Measurements from ENCODE around the gene USP13.
"Not testable (repeated sequence)": the region's sequence is repeated elsewhere in the genome, so short reads cannot be mapped to it uniquely, and the experiment has no call there.

The USP13 gene

DNA sequence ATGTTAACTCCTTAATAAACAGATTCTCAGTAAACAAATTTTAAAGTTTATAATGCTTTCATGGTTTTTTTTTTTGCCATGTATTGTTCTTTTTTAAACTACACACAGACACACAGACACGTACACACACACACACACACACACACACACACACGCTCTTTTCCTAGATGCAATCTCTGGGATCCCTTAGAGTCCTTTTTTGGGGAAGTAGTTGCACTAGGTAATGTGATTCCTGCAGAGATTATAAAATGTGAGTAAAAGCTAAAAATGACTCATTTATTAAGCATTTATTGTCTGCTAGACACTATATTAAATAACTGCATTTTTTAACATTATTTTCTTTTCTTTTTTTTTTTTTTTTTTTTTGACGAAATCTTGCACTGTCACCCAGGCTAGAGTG is 28.4 kb upstream of the USP13 start:
- Histone ChIP-seq H3K27ac (ENCODE audit: low read length) (no peak overlapping the region), H3K9me3 (ENCODE audit: insufficient read depth, low read depth, low read length) (no peaks in the 10 kb centered on the region; the same call in 1 of the 2 replicates), H3K36me3 (ENCODE audit: insufficient read depth, low read depth, low read length) (peaks cover 44% of the 10 kb centered on the region), H3K4me1 (ENCODE audit: insufficient read depth, low read length) (no peaks in the 10 kb centered on the region), H3K9ac (ENCODE audit: low read depth, low read length) (no peak overlapping the region), H3K27me3 (ENCODE audit: insufficient read depth, low read length) (no peaks in the 10 kb centered on the region), H3K4me3 (ENCODE audit: low read length) (no peak overlapping the region)

GRCh38 chr3:179630753-179631451 is 21.9 kb upstream of the USP13 start:
- Histone ChIP-seq H3K4me1 (ENCODE audit: insufficient read depth, low read length) (no peaks in the 10 kb centered on the region; the same call in 1 of the 2 replicates), H3K36me3 (ENCODE audit: insufficient read depth, low read depth, low read length) (no peaks in the 10 kb centered on the region), H3K4me3 (ENCODE audit: low read length) (no peak overlapping the region), H3K9ac (ENCODE audit: low read depth, low read length) (no peak overlapping the region), H3K27me3 (ENCODE audit: insufficient read depth, low read length) (no peaks in the 10 kb centered on the region), H3K27ac (ENCODE audit: low read length) (no peak overlapping the region), H3K9me3 (ENCODE audit: insufficient read depth, low read depth, low read length) (no peaks in the 10 kb centered on the region)

- Histone ChIP-seq H3K4me3 (ENCODE audit: low read length) (no peak overlapping the region), H3K27ac (ENCODE audit: low read length) (no peak overlapping the region), H3K9ac (ENCODE audit: low read depth, low read length) (no peak overlapping the region), H3K4me1 (ENCODE audit: insufficient read depth, low read length) (peaks cover 3% of the 10 kb centered on the region; the same call in 1 of the 2 replicates), H3K9me3 (ENCODE audit: insufficient read depth, low read depth, low read length) (no peaks in the 10 kb centered on the region), H3K36me3 (ENCODE audit: insufficient read depth, low read depth, low read length) (no peaks in the 10 kb centered on the region), H3K27me3 (ENCODE audit: insufficient read depth, low read length) (no peaks in the 10 kb centered on the region)
These were observed 12.4 kb upstream of the USP13 start for GRCh38 chr3:179640469-179640868.

DNA sequence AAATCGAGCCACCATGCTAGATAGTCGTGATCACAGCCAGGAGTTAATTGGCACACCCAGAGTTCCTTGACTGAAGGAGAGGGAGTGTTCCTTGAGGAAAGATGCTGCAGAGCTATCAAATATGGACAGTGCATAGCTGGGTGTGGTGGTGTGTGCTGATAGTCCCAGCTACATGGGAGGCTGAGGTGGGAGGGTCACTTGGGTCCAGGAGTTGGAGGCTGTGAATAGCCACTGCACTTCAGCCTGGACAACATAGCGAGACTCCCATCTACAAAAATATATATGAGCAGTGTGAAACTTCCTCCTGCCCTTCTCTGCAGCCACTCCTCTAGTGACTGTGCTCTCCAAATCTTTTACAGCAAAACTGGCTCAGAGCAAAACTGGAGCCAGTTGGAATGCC is 10.0 kb upstream of the USP13 start:
- no peak overlapping the region for H3K4me3 ChIP-seq (ENCODE audit: low read length)
- no peak overlapping the region for H3K27ac ChIP-seq (ENCODE audit: low read length)
- peaks cover 3% of the 10 kb centered on the region; the same call in 1 of the 2 replicates for H3K4me1 ChIP-seq (ENCODE audit: insufficient read depth, low read length)
- no peaks in the 10 kb centered on the region for H3K27me3 ChIP-seq (ENCODE audit: insufficient read depth, low read length)
- H3K9ac ChIP-seq (ENCODE audit: low read depth, low read length), result no peak overlapping the region
- no peaks in the 10 kb centered on the region for H3K36me3 ChIP-seq (ENCODE audit: insufficient read depth, low read depth, low read length)
- H3K9me3 ChIP-seq (ENCODE audit: insufficient read depth, low read depth, low read length), result no peaks in the 10 kb centered on the region

DNA sequence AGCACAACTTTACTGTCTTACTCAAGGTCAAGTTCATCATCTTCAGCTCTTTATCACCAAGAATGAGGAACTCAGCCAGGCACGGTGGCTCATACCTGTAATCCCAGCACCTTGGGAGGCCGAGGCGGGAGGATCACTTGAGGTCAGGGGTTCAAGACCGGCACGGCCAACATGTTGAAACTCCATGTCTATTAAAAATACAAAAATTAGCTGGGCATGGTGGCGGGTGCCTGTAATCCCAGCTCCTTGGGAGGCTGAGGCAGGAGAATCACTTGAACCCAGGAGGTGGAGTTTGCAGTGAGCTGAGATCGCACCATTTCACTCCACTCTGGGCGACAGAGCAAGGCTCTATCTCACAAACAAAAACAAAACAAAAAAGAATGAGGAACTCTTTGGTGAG is 9.0 kb upstream of the USP13 start:
- H3K4me3 ChIP-seq (ENCODE audit: low read length); H3K27me3 ChIP-seq (ENCODE audit: insufficient read depth, low read length); H3K9ac ChIP-seq (ENCODE audit: low read depth, low read length); H3K27ac ChIP-seq (ENCODE audit: low read length); H3K4me1 ChIP-seq (ENCODE audit: insufficient read depth, low read length); H3K9me3 ChIP-seq (ENCODE audit: insufficient read depth, low read depth, low read length); H3K36me3 ChIP-seq (ENCODE audit: insufficient read depth, low read depth, low read length): not testable (repeated sequence)

- H3K9ac ChIP-seq (ENCODE audit: low read depth, low read length), result no peak overlapping the region
- H3K36me3 ChIP-seq (ENCODE audit: insufficient read depth, low read depth, low read length), result no peaks in the 10 kb centered on the region
- no peaks in the 10 kb centered on the region for H3K9me3 ChIP-seq (ENCODE audit: insufficient read depth, low read depth, low read length)
- no peak overlapping the region for H3K27ac ChIP-seq (ENCODE audit: low read length)
- H3K4me1 ChIP-seq (ENCODE audit: insufficient read depth, low read length), result peaks cover 3% of the 10 kb centered on the region; the same call in 1 of the 2 replicates
- no peak overlapping the region for H3K4me3 ChIP-seq (ENCODE audit: low read length)
- H3K27me3 ChIP-seq (ENCODE audit: insufficient read depth, low read length), result no peaks in the 10 kb centered on the region
These were observed 6.7 kb upstream of the USP13 start for GRCh38 chr3:179646177-179646576.

- H3K9me3 ChIP-seq (ENCODE audit: insufficient read depth, low read depth, low read length), result no peaks in the 10 kb centered on the region
- no peak overlapping the region for H3K27ac ChIP-seq (ENCODE audit: low read length)
- peak overlapping the region; percentile 73 for H3K4me3 ChIP-seq (ENCODE audit: low read length)
- H3K27me3 ChIP-seq (ENCODE audit: insufficient read depth, low read length), result peaks cover 5% of the 10 kb centered on the region; the same call in 1 of the 2 replicates
- peak overlapping the region; percentile 80; the same call in 1 of the 2 replicates for H3K9ac ChIP-seq (ENCODE audit: low read depth, low read length)
- peaks cover 12% of the 10 kb centered on the region for H3K4me1 ChIP-seq (ENCODE audit: insufficient read depth, low read length)
- no peaks in the 10 kb centered on the region for H3K36me3 ChIP-seq (ENCODE audit: insufficient read depth, low read depth, low read length)
These were observed 973 bp upstream of the USP13 start for GRCh38 chr3:179651687-179652446.

- Histone ChIP-seq H3K36me3 (ENCODE audit: insufficient read depth, low read depth, low read length) (no peaks in the 10 kb centered on the region), H3K4me3 (ENCODE audit: low read length) (peak overlapping the region; percentile 90), H3K9me3 (ENCODE audit: insufficient read depth, low read depth, low read length) (no peaks in the 10 kb centered on the region), H3K4me1 (ENCODE audit: insufficient read depth, low read length) (peaks cover 13% of the 10 kb centered on the region), H3K9ac (ENCODE audit: low read depth, low read length) (peak overlapping the region; percentile 88; the same call in 1 of the 2 replicates), H3K27me3 (ENCODE audit: insufficient read depth, low read length) (peaks cover 5% of the 10 kb centered on the region; the same call in 1 of the 2 replicates), H3K27ac (ENCODE audit: low read length) (no peak overlapping the region)
These were observed 407 bp downstream of the USP13 start for GRCh38 chr3:179653096-179653797.

GRCh38 chr3:179655236-179655635 is 2.4 kb downstream of the USP13 start:
- H3K27me3 ChIP-seq (ENCODE audit: insufficient read depth, low read length), result peaks cover 5% of the 10 kb centered on the region; the same call in 1 of the 2 replicates
- H3K27ac ChIP-seq (ENCODE audit: low read length), result no peak overlapping the region
- peaks cover 15% of the 10 kb centered on the region for H3K4me1 ChIP-seq (ENCODE audit: insufficient read depth, low read length)
- no peaks in the 10 kb centered on the region for H3K36me3 ChIP-seq (ENCODE audit: insufficient read depth, low read depth, low read length)
- H3K9me3 ChIP-seq (ENCODE audit: insufficient read depth, low read depth, low read length), result no peaks in the 10 kb centered on the region
- H3K4me3 ChIP-seq (ENCODE audit: low read length), result 0 out of 2 replicates have a peak overlapping the region, but pooled peaks have one; percentile 90
- no peak overlapping the region for H3K9ac ChIP-seq (ENCODE audit: low read depth, low read length)

DNA sequence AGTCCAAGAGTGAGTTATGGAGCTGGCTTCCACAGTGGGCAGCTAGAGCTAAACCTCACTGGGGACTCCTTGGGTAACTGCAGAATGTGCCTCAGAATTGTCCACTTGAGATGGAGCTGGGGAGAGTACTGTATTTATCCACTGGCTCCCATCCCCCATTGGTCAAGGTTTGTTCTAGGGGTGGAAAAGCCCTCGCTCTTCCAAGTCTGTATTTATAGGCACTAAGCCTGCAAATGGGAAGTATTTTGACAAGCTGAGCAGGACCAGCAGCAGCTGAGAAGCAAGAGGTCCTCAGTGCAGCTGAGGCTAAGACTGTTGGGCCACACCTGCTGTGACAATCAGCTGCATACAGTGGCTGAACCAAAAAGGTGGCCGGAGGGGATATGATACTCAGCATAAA is 5.8 kb downstream of the USP13 start:
- no peaks in the 10 kb centered on the region for H3K9me3 ChIP-seq (ENCODE audit: insufficient read depth, low read depth, low read length)
- H3K4me1 ChIP-seq (ENCODE audit: insufficient read depth, low read length), result peaks cover 14% of the 10 kb centered on the region; the same call in 1 of the 2 replicates
- no peak overlapping the region for H3K27ac ChIP-seq (ENCODE audit: low read length)
- no peak overlapping the region for H3K9ac ChIP-seq (ENCODE audit: low read depth, low read length)
- no peaks in the 10 kb centered on the region for H3K27me3 ChIP-seq (ENCODE audit: insufficient read depth, low read length)
- no peak overlapping the region for H3K4me3 ChIP-seq (ENCODE audit: low read length)
- no peaks in the 10 kb centered on the region for H3K36me3 ChIP-seq (ENCODE audit: insufficient read depth, low read depth, low read length)

DNA sequence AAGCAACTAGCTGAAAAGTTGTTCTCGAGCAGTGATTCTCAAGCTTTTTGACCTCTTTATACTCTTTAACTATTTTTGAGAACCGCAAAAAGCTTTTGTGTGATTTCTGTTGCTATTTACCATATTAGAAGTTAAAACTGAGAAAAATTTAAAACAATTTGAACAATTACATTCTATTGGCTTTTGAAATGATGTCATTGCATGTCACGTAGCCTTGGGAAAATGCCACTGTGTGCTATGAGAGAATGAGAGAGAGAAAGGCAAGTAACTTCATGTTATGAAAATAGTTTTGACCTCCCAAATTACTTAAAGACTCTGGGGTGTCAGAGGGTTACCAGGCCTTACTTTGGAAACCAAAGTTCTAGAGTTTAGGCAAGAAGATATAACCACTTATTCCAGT is 8.0 kb downstream of the USP13 start:
- no peaks in the 10 kb centered on the region for H3K27me3 ChIP-seq (ENCODE audit: insufficient read depth, low read length)
- H3K9ac ChIP-seq (ENCODE audit: low read depth, low read length), result no peak overlapping the region
- no peaks in the 10 kb centered on the region for H3K36me3 ChIP-seq (ENCODE audit: insufficient read depth, low read depth, low read length)
- H3K4me3 ChIP-seq (ENCODE audit: low read length), result no peak overlapping the region
- H3K27ac ChIP-seq (ENCODE audit: low read length), result no peak overlapping the region
- H3K4me1 ChIP-seq (ENCODE audit: insufficient read depth, low read length), result 0 out of 2 replicates have a peak, but pooled peaks cover 7% of the 10 kb centered on the region
- no peaks in the 10 kb centered on the region for H3K9me3 ChIP-seq (ENCODE audit: insufficient read depth, low read depth, low read length)
